Hypothalamus (tissue), 51 donors: ENCODE data around the gene CPSF6.
"Not testable (repeated sequence)": the region's sequence is repeated elsewhere in the genome, so short reads cannot be mapped to it uniquely, and the experiment has no call there.

ENCODE experiments used
- DNase-seq, 51 donors: peaks; one replicate each; lab custom pipeline; 2025; lab: John Stamatoyannopoulos, UW

Gene CPSF6

DNA sequence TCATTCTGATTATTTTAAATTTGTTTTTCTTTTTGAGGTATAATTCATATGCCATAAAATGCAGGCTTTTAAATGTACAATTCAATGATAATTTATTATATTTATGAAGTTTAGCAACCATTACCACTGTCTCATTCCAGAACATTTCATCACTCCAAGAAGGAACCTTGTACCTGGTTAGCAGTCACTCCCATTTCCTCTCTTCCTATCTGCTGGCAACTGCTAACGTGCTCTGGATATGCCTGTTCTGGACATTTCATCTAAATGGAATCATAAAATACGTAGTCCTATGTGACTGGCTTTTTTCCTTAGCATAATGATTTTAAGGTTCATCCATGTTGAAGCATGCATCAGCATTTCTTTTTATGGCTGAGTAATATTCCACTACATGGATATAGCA, 15.5 kb downstream of the CPSF6 start:
- DNase-seq: no peak

GRCh38 chr12:69258655-69259054, 19.3 kb downstream of the CPSF6 start:
- no peak for DNase-seq

GRCh38 chr12:69262264-69262974, 23.1 kb downstream of the CPSF6 start:
- DNase-seq: no peak

DNA sequence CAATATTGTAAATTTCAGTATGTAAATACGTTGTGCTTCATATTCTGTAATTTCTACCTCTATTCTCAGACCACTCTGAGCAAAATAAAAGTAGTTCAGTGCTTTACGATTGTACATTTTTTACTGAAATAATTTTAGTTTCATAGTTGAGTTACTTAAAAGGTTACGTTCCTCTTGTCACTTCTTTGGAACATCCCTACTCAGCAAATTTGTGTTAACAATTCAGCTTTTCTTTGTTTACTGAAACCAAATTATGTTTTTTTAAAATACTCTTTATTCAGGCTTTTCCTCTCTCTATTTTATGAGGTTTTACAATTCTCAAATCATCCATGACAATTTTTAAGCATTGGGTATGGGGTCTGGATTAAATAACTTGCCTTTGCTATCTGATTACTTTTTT, 25.8 kb downstream of the CPSF6 start:
- no peak for DNase-seq

DNA sequence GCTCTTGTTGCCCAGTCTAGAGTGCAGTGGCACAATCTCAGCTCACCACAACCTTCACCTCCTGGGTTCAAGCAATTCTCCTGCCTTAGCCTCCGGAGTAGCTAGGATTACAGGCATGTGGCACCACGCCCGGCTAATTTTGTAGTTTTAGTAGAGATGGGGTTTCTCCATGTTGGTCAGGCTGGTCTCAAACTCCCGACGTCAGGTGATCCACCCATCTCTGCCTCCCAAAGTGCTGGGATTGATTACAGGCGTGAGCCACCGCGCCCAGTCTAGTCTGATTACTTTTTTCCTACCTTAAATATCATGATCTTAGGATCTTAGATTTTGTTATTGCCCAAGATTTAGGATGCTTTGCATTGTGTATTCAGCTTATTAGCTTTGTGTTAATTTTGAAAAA, 26.3 kb downstream of the CPSF6 start:
- DNase-seq: not testable (repeated sequence)

DNA sequence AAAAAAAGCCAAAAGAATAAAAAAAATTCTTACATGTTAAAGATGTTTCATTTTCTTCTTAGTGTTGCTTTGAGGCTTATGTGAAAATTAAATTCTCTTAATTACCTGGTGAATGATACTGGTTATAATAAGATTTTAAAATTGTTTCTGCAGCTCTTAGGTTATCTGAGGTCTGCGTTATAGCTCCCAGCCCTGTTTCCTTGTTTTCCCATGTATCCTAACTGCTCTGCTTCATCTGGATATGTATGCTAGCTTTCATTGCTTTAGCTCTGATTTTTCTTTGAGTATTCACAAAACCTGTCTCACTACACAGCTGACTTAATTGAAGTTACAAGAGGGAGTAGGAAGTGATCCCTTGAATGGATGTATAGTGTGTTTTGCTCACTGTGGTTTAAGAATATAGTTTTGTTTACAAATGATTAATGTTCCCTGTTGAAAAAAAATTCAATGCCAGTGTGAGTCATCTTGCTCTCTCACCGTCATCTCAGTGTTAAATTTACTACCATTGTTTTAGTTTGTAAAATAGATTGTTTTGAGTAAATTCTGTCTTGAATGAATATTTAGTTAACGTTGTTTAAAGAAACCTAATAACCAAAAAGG, 26.8 kb downstream of the CPSF6 start:
- DNase-seq: no peak

GRCh38 chr12:69269736-69270135, 30.4 kb downstream of the CPSF6 start:
- DNase-seq: no peak

DNA sequence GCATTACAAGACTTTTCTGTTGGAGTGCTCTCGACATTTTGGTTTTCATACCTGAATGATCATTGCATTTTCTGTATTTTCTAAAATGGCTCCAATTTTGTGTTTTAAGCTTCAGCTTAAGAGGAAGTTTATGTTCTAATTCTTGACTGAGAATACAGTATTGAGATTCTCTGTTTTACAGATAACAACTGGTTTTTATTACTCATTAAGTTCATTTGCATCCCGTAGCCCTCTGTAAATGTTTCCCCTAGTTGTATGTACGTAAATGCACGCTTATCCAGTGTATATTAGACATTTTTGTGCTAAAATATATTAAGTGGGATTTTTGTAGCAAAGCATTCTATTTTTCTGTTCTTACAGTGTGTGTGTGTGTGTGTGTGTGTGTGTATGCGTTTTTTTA, 33.1 kb downstream of the CPSF6 start:
- no peak for DNase-seq

GRCh38 chr12:69274861-69275260, 35.5 kb downstream of the CPSF6 start:
- DNase-seq: no peak

- no peak for DNase-seq
Measured at GRCh38 chr12:69275471-69275891, 36.1 kb downstream of the CPSF6 start.

GRCh38 chr12:69278814-69279782, 39.7 kb downstream of the CPSF6 start:
- DNase-seq: no peak

GRCh38 chr12:69284131-69284530, 44.8 kb downstream of the CPSF6 start:
- DNase-seq: peak in 45 of 51 donors; percentile 1 to 66 (median 27)

GRCh38 chr12:69287556-69287955, 48.2 kb downstream of the CPSF6 start:
- DNase-seq: no peak

DNA sequence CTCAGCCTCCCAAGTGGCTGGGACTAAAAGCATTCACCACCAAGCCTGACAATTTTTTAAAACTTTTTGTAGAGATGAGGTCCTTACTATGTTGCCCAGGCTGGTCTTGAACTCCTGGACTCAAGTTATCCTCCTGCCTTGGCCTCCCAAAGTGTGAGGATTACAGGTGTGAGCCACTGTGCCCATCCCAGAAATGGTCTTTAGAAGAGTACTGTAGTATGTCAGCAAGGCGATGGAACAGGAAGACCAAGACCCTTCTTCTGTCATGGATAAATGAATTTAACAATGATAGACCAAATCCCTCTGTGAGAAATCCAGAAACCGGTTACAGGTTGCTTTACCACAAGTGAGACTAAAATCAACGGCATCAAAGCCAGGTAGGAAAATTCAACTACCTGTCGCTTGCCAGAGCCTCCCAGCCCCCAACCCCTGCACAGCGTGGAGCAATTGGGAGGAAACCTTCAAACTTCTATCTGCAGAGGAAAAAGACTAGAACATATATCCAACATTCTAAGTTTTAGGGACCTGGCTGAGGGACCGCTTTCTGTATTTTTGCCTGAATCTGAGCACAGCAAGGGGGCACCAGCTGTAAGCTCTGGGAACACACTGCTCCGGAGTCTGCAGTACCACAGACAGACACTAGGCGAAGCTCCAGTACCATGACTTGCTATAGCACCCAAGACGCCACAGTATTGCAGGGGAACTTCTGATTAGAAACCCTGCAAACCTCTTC, 51.3 kb downstream of the CPSF6 start:
- peak in 44 of 51 donors; percentile 0 to 78 (median 42) for DNase-seq

DNA sequence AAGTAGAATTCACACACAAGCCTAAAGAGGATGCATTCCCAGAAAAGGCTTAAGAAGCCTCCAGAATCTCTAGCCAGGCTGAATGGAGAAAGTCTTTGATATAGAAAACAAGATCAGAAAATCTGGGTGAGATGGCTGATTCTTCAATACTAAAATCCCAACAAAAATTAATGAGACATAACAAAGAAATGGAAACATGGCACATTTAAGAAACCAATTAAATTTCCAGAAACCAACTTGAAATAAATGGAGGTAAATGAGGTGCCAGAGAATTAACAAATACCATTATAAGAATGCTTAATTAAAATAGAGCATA, 51.9 kb downstream of the CPSF6 start:
- no peak for DNase-seq

DNA sequence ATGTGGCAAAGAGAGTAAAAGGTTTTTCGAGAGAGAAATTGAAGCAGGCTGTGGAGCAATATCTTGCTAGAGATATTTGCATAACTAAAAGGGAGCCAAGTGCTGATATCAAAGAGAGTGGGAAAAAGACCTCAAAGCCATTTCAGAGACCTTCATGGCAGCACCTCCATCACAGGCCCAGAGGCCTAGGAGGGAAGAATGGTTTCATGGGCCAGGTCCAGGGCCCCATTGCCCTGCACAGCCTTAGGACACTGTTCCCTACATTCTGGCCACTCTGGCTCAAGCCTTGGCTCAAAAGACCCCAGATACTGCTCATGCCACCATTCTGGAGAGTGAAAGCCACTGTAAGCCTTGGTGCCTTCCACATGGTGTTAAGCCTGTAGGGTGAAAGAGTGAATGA, 58.8 kb downstream of the CPSF6 start:
- DNase-seq: no peak

DNA sequence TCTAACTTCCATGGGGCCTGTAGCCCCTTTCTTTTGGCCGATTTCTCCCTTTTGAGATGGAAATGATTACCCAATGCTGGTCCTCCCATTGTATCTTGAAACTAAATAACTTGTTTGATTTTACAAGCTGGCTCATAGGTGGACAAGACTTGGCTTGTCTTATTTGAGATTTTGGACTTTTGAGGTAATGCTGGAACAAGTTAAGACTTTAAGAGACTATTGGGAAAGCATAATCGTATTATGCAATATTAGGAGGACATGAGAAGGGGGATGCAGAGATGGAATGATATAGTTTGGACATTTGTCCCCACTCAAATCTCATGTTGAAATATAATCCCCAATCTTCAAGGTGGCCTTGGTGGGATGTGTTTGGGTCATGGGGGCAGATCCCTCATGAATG, 59.6 kb downstream of the CPSF6 start:
- DNase-seq: no peak

DNA sequence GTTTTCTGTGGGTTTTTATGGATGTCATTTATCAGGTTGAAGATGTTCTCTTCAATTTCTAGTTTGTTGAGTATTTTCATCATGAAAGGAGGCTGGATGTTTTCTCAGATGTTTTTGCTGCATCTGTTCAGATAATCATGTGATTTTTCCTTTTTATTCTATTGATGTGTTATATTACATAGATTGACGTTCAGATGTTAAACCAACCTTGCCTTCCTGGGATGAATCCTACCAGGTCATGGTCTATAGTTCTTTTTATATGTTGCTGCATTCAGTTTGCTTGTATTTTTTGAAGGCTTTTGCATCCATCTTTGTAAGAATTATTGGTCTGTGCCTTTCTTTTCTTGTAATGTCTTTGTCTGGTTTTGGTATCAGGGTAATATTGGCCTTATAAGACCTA, 64.9 kb downstream of the CPSF6 start:
- no peak for DNase-seq

- DNase-seq: no peak
Measured at GRCh38 chr12:69309461-69309860, 70.1 kb downstream of the CPSF6 start.

DNA sequence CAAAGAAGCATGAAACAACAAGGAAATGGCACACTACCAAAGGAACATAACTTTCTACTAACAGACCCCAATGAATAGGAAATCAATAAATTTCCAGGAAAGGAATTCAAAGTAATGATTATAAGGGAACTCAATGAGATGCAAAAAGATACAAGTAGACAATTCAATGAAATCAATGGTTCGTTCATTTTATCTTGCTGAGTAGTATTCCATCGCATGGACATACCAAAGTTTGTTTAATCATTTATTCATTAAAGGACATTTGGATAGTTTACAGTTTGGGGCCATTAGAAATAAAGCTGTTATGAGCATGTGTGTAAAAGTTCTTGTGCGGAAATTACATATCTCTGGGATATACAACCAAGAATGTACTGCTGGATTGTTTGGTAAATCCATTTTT, 73.8 kb downstream of the CPSF6 start:
- no peak for DNase-seq

- DNase-seq: not testable (repeated sequence)
Measured at GRCh38 chr12:69316784-69317183, 77.4 kb downstream of the CPSF6 start.
